GM11168 (cell line): ENCODE data around the gene RPL12.

Experiments
- in situ Hi-C: fragments of 300-500 bp; cut with MboI; formaldehyde crosslinking; loops from one replicate; pipeline ENCODE4 v1.12.0; 2022; ENCODE audit warnings: low sequenced_read_pairs; ENCODE audit not compliant: unreplicated experiment

The RPL12 gene

DNA sequence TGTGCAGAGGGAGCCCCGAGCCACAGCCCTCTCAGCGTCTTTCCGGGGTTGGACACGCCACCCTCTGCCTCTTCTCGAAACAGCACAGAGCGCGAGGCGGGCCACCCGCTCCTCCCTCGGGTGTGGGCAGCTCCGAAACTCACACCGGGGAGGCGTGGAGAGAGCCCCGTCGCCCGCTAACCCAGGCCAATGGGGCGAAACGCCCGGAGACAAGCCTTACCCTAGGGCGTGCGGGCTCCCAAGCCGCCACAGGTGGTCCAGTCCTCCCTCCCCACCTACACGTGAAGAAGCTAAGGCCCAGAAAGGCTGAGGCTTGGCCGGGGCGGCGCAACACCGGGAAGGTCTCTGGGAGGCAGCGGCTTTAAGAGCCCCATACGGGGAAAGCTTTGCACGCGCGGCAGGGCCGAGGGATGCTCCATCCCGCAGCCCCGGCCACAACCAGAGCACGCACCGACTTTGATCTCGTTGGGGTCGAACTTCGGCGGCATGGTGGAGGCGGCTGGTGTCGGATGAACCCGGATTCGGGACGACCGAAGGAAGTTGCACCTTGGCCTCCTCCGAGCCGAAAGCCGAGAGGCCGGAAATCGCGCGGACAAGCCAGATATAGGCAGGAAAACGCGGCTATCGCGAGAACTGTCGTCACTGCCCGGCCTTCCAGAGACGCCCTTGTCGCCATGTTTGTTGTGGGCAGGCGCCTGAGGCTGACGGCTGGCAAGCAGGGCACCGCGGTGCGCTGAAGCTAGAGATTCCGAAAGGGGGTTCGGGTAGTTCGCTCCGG, at the start of gene RPL12, which contains the start of gene LRSAM1:
TSS of gene RPL12 (minus strand) at position 577 of the 778 bp plus-strand sequence. CDS start at position 488, 89 bp downstream.
TSS of gene LRSAM1 (plus strand) at position 681 of the 778 bp plus-strand sequence. CDS start 3,018 bp downstream, outside the sequence.
- in situ Hi-C loops, result no loop called here

DNA sequence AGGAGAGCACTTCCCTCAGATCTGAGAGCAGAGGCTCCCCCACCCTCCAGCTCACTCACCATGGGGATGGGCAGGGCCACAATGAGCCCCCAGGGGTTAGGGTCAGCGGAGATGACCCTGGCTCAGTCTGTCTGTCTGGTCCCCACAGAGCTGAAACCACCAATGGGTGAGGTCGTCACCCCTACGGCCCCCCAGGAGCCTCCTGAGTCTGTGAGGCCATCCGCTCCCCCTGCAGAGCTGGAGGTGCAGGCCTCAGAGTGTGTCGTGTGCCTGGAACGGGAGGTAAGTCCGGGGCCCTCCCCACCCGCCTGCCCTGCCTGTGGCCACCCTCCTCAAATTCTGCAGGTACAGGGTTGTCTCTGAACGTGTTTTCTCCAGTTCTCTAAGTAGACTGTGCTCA, 49.7 kb upstream of the RPL12 start:
- in situ Hi-C loops, result loop anchor here (5.0 kb wide), 1 partner anchor 91 kb away; no protein-coding TSS in a partner anchor

DNA sequence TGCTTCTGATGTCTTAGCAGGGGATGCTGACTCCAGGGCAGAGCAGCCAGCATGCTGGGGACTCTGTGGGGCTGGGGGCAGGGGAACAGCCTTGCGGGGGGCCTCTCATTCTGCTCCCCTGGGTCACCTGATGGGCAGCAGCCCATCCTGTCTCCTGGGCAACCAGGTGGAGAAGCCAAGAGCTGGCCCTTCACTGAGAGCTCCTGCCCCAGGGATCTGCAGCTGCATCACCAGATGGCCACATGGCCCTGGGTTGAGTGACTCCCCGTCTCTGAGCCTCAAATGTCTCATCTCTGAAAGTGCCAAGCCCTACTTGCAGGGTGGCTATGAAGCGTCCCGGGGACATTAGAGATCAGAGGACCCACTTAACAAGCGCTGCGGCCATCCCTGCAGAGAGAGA, 49.2 kb upstream of the RPL12 start:
- in situ Hi-C loops, result loop anchor here (5.0 kb wide), 1 partner anchor 92 kb away; no protein-coding TSS in a partner anchor

DNA sequence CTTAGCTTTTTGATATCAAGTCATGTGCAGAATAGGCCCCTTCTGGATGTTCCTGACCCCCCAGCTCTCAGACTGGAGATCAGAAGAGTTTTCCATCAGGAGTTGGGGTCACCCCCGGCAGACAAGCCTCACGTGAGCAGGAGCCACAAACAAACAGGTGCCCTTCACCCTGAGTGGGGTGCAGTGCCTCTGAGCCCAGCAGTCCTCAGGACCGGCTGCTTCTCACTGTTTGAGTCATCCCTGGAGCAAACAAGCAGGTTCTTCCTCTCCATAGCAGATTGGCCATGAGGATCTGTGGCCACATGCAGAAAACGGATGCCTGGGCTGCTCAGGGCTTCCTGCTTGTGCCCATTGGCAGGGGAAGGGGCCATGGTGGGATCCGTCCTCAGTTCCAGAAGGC, 47.1 kb upstream of the RPL12 start:
- in situ Hi-C loops, result no loop called here

DNA sequence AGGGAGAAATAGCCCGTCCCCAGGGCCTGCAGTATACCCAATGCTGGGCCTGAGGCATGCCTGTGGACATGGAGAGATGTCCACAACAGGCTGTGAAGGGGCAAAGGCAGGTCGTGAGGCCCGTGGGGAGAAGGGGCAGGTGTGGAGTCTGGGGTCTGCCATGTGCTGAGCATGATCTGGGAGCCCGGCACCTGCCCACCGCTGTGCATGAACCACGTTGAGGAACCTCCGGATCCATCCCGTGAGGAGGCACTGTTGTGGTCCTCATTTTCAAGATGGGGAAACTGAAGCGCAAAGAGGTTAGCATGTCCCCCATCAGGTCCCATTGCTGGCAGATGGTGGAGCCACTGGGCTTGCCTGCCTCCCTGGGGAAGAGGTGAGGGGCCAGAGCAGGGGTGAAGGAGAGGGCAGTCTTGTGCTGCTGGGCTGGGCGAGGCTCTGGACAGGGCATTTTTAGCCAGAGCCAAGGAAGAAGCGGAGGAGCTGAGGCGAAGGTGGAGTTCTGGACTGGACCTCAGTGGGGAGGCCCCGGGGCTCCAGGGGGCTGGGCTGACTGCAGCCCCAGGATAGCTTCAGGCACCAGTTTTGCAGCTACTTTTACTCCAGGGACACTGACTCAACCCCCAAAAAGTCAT, 46.6 kb upstream of the RPL12 start:
- in situ Hi-C loops, result no loop called here

DNA sequence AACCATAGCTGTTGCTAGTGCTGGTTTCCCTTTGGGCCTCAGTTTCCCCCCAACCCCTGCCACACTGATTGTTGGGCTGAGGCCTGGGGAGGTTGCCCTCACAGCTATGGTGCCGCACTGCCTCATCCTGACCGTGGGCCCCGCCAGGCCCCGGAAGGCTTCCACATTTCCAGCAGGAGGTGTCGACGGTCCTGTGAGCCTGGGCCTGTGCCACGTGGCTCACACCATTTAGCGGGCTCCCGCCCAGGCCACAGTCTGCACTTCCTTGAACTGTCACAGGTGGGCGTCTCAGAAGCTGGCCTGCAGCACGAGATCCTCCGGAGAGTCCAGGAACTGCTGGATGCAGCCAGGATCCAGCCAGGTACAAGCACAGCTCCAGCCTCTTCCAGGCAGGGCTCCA, 45.8 kb upstream of the RPL12 start:
- in situ Hi-C loops, result no loop called here

DNA sequence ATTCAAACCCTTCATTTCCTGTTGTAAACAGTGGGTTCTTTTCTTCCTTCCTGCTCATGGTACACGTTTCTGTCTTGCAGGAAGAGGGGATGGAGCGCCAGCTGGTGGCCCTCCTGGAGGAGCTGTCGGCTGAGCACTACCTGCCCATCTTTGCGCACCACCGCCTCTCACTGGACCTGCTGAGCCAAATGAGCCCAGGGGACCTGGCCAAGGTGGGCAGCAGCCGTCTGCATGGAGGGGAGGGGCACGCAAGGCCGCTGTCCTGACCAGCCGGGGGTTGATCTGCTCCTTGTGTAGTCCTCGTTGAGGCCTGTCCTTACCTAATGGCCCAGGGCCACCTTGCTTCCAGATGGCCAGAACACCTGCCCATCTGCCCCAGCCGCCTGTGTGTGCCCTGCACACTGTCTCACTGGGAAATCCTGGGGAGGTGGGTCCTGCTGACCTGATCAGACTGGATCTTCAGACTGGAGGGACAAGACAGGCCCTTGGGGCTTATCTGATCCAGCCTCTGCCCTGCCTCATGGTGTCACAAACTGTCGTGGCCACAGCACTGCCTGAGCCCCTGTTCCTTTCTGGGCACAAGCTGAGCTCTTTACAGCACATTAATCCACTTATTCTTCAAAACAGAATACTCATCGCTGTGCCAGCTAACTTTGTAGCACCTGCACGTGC, 44.8 kb upstream of the RPL12 start:
- in situ Hi-C loops, result no loop called here

DNA sequence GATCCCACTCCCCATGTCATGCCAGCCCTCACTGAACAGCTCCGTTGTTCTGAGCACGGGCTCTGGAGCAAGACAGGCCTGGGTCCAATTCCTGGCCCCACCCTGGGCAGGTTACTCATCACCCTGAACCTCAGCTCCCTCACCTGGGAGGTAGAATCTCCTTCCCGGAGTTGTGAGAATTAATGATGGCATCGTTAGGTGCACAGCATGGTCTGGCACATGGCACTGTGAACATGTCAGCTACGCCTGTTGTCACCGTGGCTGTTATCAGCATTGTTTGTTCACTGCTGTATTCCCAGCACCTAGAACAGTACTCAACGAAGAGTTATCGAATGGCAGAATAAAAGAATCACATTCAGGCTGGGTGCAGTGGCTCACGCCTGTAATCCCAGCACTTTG, 43.1 kb upstream of the RPL12 start:
- in situ Hi-C loops, result no loop called here

DNA sequence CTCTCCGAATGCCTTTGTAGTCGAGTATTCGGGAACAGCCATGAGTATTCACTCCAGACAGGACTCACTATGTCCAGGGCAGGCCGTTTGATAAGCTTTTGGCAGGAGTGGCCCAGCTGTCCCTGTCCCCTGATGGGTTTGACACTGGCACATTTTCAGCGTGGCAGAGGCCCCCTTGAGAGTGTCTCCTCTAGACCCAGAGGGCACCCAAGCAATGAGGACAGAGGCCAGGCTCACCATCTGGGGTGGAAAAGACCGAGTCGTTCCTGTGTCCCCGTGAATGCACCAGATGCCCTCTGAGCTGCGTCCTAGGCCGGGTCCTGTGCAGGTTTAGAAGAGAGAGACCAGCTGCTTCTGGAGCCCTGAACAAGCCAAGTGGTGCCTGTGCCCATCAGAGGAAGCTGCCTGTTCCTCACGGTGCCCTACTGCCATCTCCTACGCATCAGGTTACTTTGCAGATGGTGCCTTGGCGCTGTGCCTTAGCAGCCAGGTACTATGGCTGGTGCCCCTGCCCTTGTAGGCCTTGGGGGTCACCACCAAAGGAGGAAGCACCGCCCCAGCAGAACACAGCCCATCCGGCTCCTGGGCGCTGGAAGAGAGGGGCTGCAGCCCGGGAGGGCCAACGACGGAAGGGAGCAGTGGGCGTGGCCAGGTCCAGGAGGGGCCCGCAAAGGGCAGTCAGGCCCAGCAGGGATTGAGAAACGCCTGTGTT, 42.5 kb upstream of the RPL12 start:
- in situ Hi-C loops, result no loop called here

DNA sequence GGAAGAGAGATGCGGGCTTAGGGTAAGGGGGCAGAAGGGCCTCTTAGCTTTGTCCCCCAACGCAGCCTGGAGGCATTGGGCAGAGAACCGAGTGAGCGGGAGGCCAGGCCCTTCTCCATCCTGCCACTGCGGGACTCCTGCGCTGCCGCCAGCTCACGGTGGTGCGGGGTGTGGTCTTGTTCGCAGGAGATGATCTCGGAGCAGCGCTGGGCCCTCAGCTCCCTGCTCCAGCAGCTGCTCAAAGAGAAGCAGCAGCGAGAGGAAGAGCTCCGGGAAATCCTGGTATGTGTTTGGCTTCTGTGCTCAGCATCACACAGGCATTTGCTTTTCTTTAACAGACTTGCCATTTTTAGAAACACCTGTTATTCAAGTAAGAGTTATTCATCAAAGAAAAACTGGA, 41.4 kb upstream of the RPL12 start:
- in situ Hi-C loops, result no loop called here

DNA sequence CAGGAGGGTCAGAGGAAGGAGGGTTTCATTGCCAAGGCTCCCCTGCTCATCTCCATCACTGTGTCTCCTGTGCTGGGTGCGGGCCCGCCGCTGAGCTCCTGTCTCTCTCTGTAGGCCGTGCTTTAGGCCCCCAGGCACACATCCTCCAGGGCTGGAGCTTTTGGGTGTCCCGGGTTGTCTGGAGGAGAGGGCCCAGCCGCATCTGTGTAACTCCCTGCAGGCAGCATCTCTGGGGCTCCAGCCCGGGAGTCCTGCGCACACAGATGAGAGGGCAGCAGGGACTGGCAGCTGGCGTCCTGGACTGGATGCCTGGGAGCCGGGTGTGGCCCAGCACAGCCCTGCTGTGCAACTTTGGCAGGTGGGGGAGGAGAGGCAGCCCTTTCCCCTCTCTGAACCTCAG, 40.3 kb upstream of the RPL12 start:
- in situ Hi-C loops, result no loop called here

DNA sequence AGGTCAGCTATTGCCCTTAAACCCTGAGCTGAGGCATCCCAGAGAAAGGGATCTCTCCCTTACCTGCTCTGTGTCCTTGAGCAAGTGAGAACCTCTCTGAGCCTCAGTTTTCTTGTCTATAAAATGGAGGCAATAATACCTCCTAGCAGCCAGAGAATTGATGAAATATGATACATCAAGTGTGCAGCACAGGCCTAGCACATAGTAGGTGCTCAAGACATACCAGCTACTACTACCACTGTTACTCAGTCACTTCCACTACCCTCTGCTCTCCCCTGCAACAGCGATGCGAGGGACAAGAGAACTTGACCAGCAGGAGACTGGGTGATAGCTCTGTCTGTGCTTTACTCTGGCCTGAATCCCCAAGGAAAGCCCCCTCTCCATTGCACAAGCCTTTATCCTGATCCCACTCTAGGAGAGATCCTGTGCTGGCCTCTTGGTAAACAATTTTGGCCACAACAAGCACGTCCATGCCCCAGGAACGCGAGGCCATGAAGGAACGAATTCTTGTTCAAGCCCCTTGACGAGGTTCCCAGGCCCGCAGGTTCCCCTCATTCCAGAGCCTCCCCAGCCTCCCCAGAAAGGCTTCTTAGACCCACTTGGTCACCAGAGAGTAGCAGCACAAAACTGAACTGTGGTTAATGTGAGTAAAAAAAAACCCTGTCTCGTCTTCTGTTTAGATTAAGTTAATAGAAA, 39.5 kb upstream of the RPL12 start:
- in situ Hi-C loops, result no loop called here

DNA sequence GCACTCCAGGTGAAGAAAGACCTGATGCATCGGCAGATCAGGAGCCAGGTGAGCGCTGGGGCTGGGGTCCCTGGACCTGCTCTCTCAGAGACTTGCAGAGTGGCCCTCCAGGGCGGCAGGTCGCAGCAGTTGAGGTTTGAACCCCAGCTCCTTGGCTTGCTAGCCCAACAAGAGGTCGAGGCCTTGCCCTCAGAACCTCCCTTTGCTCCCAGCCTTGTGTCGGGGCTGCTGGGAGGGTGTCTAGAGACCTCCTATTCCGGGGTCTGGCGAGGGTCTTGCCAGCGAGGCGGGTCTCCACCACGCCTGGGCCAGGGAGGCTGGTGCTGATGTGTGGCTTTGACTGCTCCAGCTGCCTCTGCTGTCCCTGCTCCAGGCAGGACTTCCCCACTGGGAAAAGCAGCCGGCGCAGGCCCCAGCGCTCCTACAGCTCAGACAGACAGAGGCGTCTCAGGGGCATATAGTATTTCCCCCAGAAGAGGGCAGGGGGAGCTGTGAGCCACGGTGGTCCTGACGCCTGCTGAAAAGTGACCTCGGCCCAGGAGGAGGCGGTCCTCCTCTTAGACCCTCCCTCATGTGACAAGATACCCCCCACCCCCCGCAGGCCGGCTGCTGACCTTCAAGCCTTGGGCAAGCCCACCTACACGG, 38.4 kb upstream of the RPL12 start:
- in situ Hi-C loops, result no loop called here

DNA sequence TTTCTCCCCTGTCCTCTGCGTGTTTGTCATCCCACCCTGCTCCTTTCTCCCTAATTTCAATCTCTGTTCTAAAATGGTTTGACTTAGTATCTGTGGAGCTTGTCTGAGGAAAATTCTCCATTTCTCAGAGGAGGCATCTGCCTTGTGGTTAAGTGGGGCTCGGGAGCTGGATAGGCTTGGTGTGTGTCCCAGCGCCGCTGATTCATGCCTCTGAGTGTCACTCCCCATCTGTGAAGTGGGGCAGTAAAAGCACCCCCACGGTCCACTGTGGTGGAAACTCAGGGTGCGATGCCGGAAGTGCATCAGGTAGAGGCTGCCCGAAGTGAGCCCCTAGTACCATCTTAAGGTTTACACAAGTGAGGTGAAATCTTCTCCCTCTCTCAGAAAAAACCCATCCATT, 37.7 kb upstream of the RPL12 start:
- in situ Hi-C loops, result no loop called here

DNA sequence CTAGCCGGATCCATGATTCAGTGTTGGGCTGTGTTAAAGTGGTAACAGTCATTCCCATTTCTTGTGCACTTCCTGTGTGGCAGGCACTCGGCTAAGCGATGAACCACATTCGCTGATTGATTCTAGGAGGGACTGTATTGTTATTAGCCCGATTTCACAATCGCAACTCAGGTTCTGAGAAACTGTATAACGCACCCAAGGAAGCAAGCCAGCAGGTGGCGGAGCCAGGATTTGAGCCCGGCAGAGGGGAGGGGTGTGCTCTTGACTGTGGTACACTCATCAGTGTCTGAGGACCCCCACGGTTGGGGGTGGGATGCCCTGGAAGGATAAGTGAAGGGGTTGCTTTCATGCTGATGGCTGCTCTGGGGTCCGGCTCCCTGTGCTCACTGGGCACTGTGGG, 34.8 kb upstream of the RPL12 start:
- in situ Hi-C loops, result no loop called here

DNA sequence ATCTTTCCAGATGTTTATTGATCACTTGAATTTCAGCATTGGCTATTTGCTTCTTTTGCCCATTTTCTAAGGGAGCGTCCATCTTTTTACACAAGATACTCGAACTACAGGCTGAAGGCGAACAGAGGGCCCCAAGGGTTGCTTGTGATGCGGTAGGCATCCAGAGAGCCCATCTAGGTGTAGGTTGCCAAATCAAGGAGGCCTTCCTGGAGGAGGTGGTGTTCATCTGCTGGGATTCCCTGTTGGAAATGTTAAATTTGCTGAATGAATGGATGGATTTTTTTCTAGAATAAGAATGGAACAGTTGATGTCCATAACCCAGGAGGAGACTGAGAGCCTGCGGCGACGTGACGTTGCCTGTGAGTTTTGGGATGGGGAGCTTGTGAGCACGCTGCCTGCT, 31.5 kb upstream of the RPL12 start:
- in situ Hi-C loops, result no loop called here

DNA sequence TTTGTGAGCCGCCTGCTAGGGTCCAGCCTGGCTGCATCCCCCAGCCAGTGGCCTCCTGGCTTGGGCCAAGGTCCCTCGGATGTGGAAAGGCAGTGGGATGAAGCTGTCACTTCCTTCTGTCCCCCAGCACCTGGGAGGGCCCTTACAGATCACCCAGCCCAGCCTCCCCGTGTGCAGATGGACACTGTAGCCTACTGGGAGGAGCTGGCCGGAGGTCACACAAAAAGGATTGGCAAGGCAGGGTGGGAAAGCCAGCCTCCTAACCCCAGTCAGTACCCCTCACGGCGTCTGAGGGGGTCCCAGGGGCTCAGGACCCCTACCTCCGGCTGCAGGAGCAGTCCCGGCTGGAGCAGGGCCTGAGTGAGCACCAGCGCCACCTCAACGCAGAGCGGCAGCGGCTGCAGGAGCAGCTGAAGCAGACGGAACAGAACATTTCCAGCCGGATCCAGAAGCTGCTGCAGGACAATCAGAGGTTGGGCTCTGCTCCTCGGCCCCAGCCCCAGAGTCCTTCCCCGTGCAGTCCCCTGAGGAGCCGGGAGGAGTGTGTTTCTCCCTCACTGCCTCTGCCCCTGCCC, 28.4 kb upstream of the RPL12 start:
- in situ Hi-C loops, result no loop called here

DNA sequence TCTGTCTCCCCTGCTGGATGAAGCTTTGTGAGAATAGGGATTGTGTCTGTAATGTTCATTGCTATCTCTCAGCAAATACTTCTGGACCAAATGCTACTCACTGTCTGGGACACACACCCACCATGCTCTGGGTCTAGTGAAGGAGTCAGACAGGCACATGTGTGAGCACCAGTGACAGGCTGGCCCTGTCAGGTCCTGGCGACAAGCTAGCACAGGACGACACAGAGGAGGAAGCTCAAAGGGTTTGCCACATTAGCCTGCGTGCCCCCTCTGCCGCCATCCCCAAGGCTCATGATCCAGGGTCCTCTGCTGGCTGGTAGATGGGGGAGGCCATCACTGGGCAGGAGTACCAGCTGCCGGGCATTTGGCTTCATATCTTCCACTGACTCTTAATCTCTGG, 23.4 kb upstream of the RPL12 start:
- in situ Hi-C loops, result no loop called here

DNA sequence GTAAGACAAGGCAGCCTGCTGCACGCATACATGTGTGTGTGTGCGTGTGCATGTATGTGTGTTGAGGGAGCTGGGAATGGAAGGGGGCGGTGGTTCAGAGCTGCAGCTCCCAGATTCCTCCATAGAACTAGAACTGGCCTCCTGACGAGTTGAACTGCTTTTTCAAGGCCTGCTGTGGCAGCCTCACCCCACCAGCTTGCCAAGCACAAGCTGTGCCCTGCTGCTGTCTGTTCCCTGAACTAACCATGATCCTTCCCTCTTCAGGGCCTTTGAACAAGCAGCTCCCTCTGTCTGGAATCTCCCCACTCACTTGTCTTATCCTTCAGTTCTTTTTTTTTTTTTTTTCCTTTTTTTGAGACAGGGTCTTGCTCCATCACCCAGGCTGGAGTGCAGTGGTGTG, 22.7 kb upstream of the RPL12 start:
- in situ Hi-C loops, result no loop called here
